Right ventricle myocardium inferior (tissue), 1 donor: Measurements from ENCODE around the gene PLAU. TPM values are rescaled to one million over a fixed set of nuclear protein-coding genes. Genes with fewer than 3 reads are reported as not detected.
"Not testable (repeated sequence)": the region's sequence is repeated elsewhere in the genome, so short reads cannot be mapped to it uniquely, and the experiment has no call there.

Experiments used
- ATAC-seq: fragments of 200-7000 bp; cut with Tn5 transposase; one replicate; pipeline ENCODE4 v1.9.1; 2020; ENCODE audit warnings: mild to moderate bottlenecking, moderate library complexity
- DNase-seq: peaks from one replicate; pipeline ENCODE4 v3.0.0; 2021; ENCODE audit errors: missing footprints
- intact Hi-C: fragments of 100-400 bp; cut with DNase I; formaldehyde crosslinking; loops from one replicate; pipeline ENCODE4 v1.11.0; 2022
- total RNA-seq: library from RNA; stranded (reverse); fragmentation: NEBNext Ultra II Directional; extraction: Animal tissue kit (Norgen Biotek cat#: 25700); gene quantifications from one replicate; pipeline ENCODE4 v1.2.1, GENCODE V29; 2021
- donor health status: DM: no; HTN: yes; CAD: no; lungs with severe emphysema.

PLAU gene
- total RNA-seq, 1 donor from 2014 or later = 8.5 TPM

GRCh38 chr10:73935895-73936294, 25.0 kb downstream of the PLAU start:
- DNase-seq (no peak), ATAC-seq (no peak)
- intact Hi-C loops = no loop called here

GRCh38 chr10:73937333-73938043, 26.6 kb downstream of the PLAU start:
- intact Hi-C loops = loop anchor here (1.0 kb wide), 1 partner anchor 28 kb away; no protein-coding TSS in a partner anchor
- DNase-seq = no peak
- peak; percentile 60 for ATAC-seq

- DNase-seq (peak; percentile 97), ATAC-seq (peak; percentile 93)
- intact Hi-C loops = loop anchor here (1.0 to 2.0 kb wide), 2 partner anchors 54 to 92 kb away; no protein-coding TSS in a partner anchor
These were observed 29.8 kb downstream of the PLAU start for GRCh38 chr10:73940634-73941221.

- ATAC-seq (no peak), DNase-seq (no peak)
- intact Hi-C loops = loop anchor here (2.0 kb wide), 1 partner anchor 92 kb away; no protein-coding TSS in a partner anchor
These were observed 30.4 kb downstream of the PLAU start for GRCh38 chr10:73941300-73941699.

- intact Hi-C loops = no loop called here
- no peak for DNase-seq
- no peak for ATAC-seq
These were observed 33.6 kb downstream of the PLAU start for GRCh38 chr10:73944356-73945100.

- intact Hi-C loops = no loop called here
- ATAC-seq (no peak), DNase-seq (no peak)
These were observed 35.6 kb downstream of the PLAU start for GRCh38 chr10:73946253-73947145.

GRCh38 chr10:73948947-73949633, 38.2 kb downstream of the PLAU start:
- intact Hi-C loops = no loop called here
- DNase-seq = no peak
- no peak for ATAC-seq

GRCh38 chr10:73950155-73950948, 39.4 kb downstream of the PLAU start:
- DNase-seq (no peak), ATAC-seq (no peak)
- intact Hi-C loops = no loop called here

- intact Hi-C loops = no loop called here
- no peak for ATAC-seq
- DNase-seq = no peak
These were observed 42.7 kb downstream of the PLAU start for GRCh38 chr10:73953665-73954064.

- intact Hi-C loops = loop anchor here (5.0 kb wide), 2 partner anchors 43 to 128 kb away; partner anchors contain the start of gene VCL
- DNase-seq (no peak), ATAC-seq (no peak)
These were observed 43.8 kb downstream of the PLAU start for GRCh38 chr10:73954737-73955136.

GRCh38 chr10:73955719-73956118, 44.8 kb downstream of the PLAU start:
- DNase-seq = no peak
- no peak for ATAC-seq
- intact Hi-C loops = loop anchor here (5.0 kb wide), 2 partner anchors 42 to 127 kb away; partner anchors contain the start of gene VCL

- intact Hi-C loops = loop anchor here (5.0 kb wide), 2 partner anchors 41 to 126 kb away; partner anchors contain the start of gene VCL
- DNase-seq (no peak), ATAC-seq (peak; percentile 56)
These were observed 45.8 kb downstream of the PLAU start for GRCh38 chr10:73956476-73957359.

GRCh38 chr10:73959484-73960243, 48.7 kb downstream of the PLAU start:
- no peak for DNase-seq
- intact Hi-C loops = loop anchor here (5.0 kb wide), 2 partner anchors 38 to 123 kb away; partner anchors contain the start of gene VCL
- ATAC-seq = no peak

GRCh38 chr10:73962386-73962785, 51.5 kb downstream of the PLAU start:
- DNase-seq (no peak), ATAC-seq (no peak)
- intact Hi-C loops = no loop called here

GRCh38 chr10:73963533-73963932, 52.6 kb downstream of the PLAU start:
- intact Hi-C loops, DNase-seq: not testable (repeated sequence)

More at GRCh38 chr10:73963533-73963932, 52.6 kb downstream of the PLAU start:
- not testable (repeated sequence) for ATAC-seq
